H9 (cell line): ENCODE data around the gene TBC1D8B. TPM values are rescaled to one million over a fixed set of nuclear protein-coding genes. Genes with fewer than 3 reads are reported as not detected.

Experiments
- DNase-seq: peaks from one replicate; pipeline ENCODE4 v3.0.0-alpha.2; 2017
- H2AFZ ChIP-seq: one replicate; pipeline ENCODE4 v1.6.1; 2013; ENCODE audit warnings: mild to moderate bottlenecking, low read length, control low read depth, moderate library complexity
- H2AK5ac ChIP-seq: 2 replicates; pipeline ENCODE4 v1.6.1; 2013; ENCODE audit warnings: low read length, control low read depth, mixed read lengths; ENCODE audit not compliant: insufficient read length
- H2BK120ac ChIP-seq: one replicate; pipeline ENCODE4 v1.6.1; 2013; ENCODE audit warnings: low read depth, mild to moderate bottlenecking, low read length, control low read depth, inconsistent platforms; ENCODE audit not compliant: poor library complexity, severe bottlenecking
- H2BK12ac ChIP-seq: 2 replicates; pipeline ENCODE4 v1.6.1; 2013; ENCODE audit warnings: low read length, control low read depth, mixed read lengths, low read depth; ENCODE audit not compliant: insufficient read length
- H2BK15ac ChIP-seq: 2 replicates; pipeline ENCODE4 v1.6.1; 2013; ENCODE audit warnings: low read depth, low read length, control low read depth
- H2BK20ac ChIP-seq: one replicate; pipeline ENCODE4 v1.6.1; 2013; ENCODE audit warnings: low read depth, mild to moderate bottlenecking, low read length, control low read depth, inconsistent platforms; ENCODE audit not compliant: poor library complexity, severe bottlenecking
- H2BK5ac ChIP-seq: 2 replicates; pipeline ENCODE4 v1.6.1; 2013; ENCODE audit warnings: low read length, control low read depth, mixed read lengths; ENCODE audit not compliant: insufficient read length
- H3K14ac ChIP-seq: 2 replicates; pipeline ENCODE4 v1.6.1; 2013; ENCODE audit warnings: low read length, control low read depth; ENCODE audit not compliant: insufficient read depth
- H3K18ac ChIP-seq: 2 replicates; pipeline ENCODE4 v1.6.1; 2013; ENCODE audit warnings: low read depth, mild to moderate bottlenecking, mixed read lengths, low read length, control low read depth; ENCODE audit not compliant: insufficient read length
- H3K23ac ChIP-seq: 2 replicates; pipeline ENCODE4 v1.6.1; 2013; ENCODE audit warnings: low read length, control low read depth, mixed read lengths, low read depth; ENCODE audit not compliant: insufficient read length
- H3K23me2 ChIP-seq: 2 replicates; pipeline ENCODE4 v1.6.1; 2013; ENCODE audit warnings: low read depth, mild to moderate bottlenecking, mixed read lengths, low read length, control low read depth; ENCODE audit not compliant: insufficient read length, poor library complexity, severe bottlenecking
- H3K27ac ChIP-seq: 2 replicates; pipeline ENCODE4 v1.5.1; 2013; ENCODE audit warnings: low read length, control low read depth, mixed read lengths, low read depth; ENCODE audit not compliant: insufficient read length
- H3K27me3 ChIP-seq: 2 replicates; pipeline ENCODE4 v1.6.1; 2013; ENCODE audit warnings: low read length, control low read depth, inconsistent platforms; ENCODE audit not compliant: insufficient read depth
- H3K4ac ChIP-seq: 2 replicates; pipeline ENCODE4 v1.6.1; 2013; ENCODE audit warnings: low read depth, mild to moderate bottlenecking, control low read depth, inconsistent platforms, low read length, moderate library complexity
- H3K4me1 ChIP-seq: 2 replicates; pipeline ENCODE4 v1.6.1; 2013; ENCODE audit warnings: low read length, control low read depth, inconsistent platforms; ENCODE audit not compliant: insufficient read depth
- H3K4me2 ChIP-seq: 2 replicates; pipeline ENCODE4 v1.6.1; 2013; ENCODE audit warnings: low read length, control low read depth, mixed read lengths; ENCODE audit not compliant: insufficient read length, insufficient read depth
- H3K56ac ChIP-seq: 2 replicates; pipeline ENCODE4 v1.6.1; 2013; ENCODE audit warnings: low read depth, mild to moderate bottlenecking, mixed read lengths, low read length, control low read depth; ENCODE audit not compliant: insufficient read length
- H3K79me1 ChIP-seq: 2 replicates; pipeline ENCODE4 v1.6.1; 2013; ENCODE audit warnings: low read depth, mild to moderate bottlenecking, moderate library complexity, low read length, control low read depth, inconsistent platforms; ENCODE audit not compliant: insufficient read depth, poor library complexity, severe bottlenecking
- H3K79me2 ChIP-seq: 2 replicates; pipeline ENCODE4 v1.6.1; 2013; ENCODE audit warnings: low read length, control low read depth, inconsistent platforms; ENCODE audit not compliant: insufficient read depth
- H3K9ac ChIP-seq: 2 replicates; pipeline ENCODE4 v1.6.1; 2013; ENCODE audit warnings: low read length, control low read depth, mixed read lengths; ENCODE audit not compliant: insufficient read length; ENCODE audit errors: extremely low read depth
- H3K9me3 ChIP-seq: one replicate; pipeline ENCODE4 v1.6.1; 2013; ENCODE audit warnings: low read depth, low read length, inconsistent platforms; ENCODE audit not compliant: control insufficient read depth
- H3T11ph ChIP-seq: one replicate; pipeline ENCODE4 v1.6.1; 2013; ENCODE audit warnings: mild to moderate bottlenecking, low read length, control low read depth, inconsistent platforms
- H4K20me1 ChIP-seq: one replicate; pipeline ENCODE4 v1.6.1; 2013; ENCODE audit not compliant: control insufficient read depth, insufficient read length, insufficient read depth
- H4K5ac ChIP-seq: 2 replicates; pipeline ENCODE4 v1.6.1; 2013; ENCODE audit warnings: low read depth, mild to moderate bottlenecking, mixed read lengths, low read length, control low read depth; ENCODE audit not compliant: insufficient read length
- H4K8ac ChIP-seq: replicated peaks from 2 replicates; pipeline ENCODE4 v1.6.1; 2013; ENCODE audit warnings: low read length, control low read depth, mixed read lengths, low read depth; ENCODE audit not compliant: insufficient read length
- H4K91ac ChIP-seq: 2 replicates; pipeline ENCODE4 v1.6.1; 2013; ENCODE audit warnings: low read depth, mild to moderate bottlenecking, moderate library complexity, mixed read lengths, low read length, control low read depth; ENCODE audit not compliant: insufficient read length
- H3K27ac Mint-ChIP-seq, 3 experiments: 2 replicates in 2 of 3; 3 replicates in 1 of 3; pipeline ENCODE4 v1.8.0; 2020 to 2021; ENCODE audit warnings: mixed read lengths in 3 of 3, mild to moderate bottlenecking in 1 of 3, moderate library complexity in 1 of 3
- H3K27me3 Mint-ChIP-seq: 2 replicates; pipeline ENCODE4 v1.8.0; 2021; ENCODE audit warnings: low read depth, mild to moderate bottlenecking, moderate library complexity, mixed read lengths
- H3K36me3 Mint-ChIP-seq, 3 experiments: 2 replicates in 2 of 3; 3 replicates in 1 of 3; pipeline ENCODE4 v1.8.0; 2020 to 2021; ENCODE audit warnings: low read depth in 3 of 3, mixed read lengths in 3 of 3; ENCODE audit not compliant: insufficient read depth in 1 of 3
- H3K4me1 Mint-ChIP-seq, 2 experiments: 2 replicates each; pipeline ENCODE4 v1.8.0; 2020; ENCODE audit warnings: mixed read lengths in 2 of 2
- H3K4me3 Mint-ChIP-seq, 2 experiments: 2 replicates in 1 of 2; 3 replicates in 1 of 2; pipeline ENCODE4 v1.8.0; 2020 to 2021; ENCODE audit warnings: mild to moderate bottlenecking in 2 of 2, mixed read lengths in 2 of 2, moderate library complexity in 1 of 2
- H3K9me3 Mint-ChIP-seq, 2 experiments: 2 replicates in 1 of 2; 3 replicates in 1 of 2; pipeline ENCODE4 v1.8.0; 2020; ENCODE audit warnings: mild to moderate bottlenecking in 2 of 2, mixed read lengths in 2 of 2, moderate library complexity in 1 of 2
- CTCF ChIP-seq: fragments of 200-600 bp; sonication (generic); conservative IDR thresholded peaks from 3 replicates; pipeline ENCODE4 v1.8.0; 2021; ENCODE audit warnings: antibody characterized with exemption, mild to moderate bottlenecking
- WGBS: extraction: QIAGEN DNeasy Blood & Tissue Kit; methylation state at CpG from one replicate; pipeline ENCODE4 v1.1.7; 2013; ENCODE audit warnings: missing lambda C conversion rate, low lambda C conversion rate, mixed read lengths; ENCODE audit not compliant: insufficient read length; ENCODE audit errors: extremely low coverage; 5-methylcytosine and 5-hydroxymethylcytosine counted together
- total RNA-seq: library from RNA; stranded (reverse); gene quantifications from 2 replicates; pipeline ENCODE4 v1.2.1, GENCODE V29; 2021

Gene TBC1D8B
- total RNA-seq, 1 experiment from 2014 or later = 2.6 TPM

GRCh38 chrX:106894392-106894909 lies 92.0 kb downstream of the TBC1D8B start:
- Histone ChIP-seq H3K79me2 (no peaks in the 10 kb centered on the region), H2AFZ (no peak overlapping the region), H2BK20ac (no peak overlapping the region), H3K9ac (no peak overlapping the region), H4K5ac (no peak overlapping the region), H3K14ac (no peak overlapping the region), H2BK120ac (no peak overlapping the region), H3K4ac (no peak overlapping the region), H4K91ac (no peak overlapping the region), H2AK5ac (no peak overlapping the region), H3K27me3 (no peaks in the 10 kb centered on the region), H3K79me1 (no peaks in the 10 kb centered on the region), H3K56ac (no peak overlapping the region), H3T11ph (no peak overlapping the region), H2BK12ac (no peak overlapping the region), H2BK5ac (no peak overlapping the region), H3K4me1 (no peaks in the 10 kb centered on the region), H3K27ac (no peak overlapping the region), H3K23ac (no peak overlapping the region), H3K23me2 (no peaks in the 10 kb centered on the region), H3K9me3 (no peaks in the 10 kb centered on the region), H4K8ac (no peak overlapping the region), H3K18ac (no peak overlapping the region), H4K20me1 (no peaks in the 10 kb centered on the region), H2BK15ac (no peak overlapping the region), H3K4me2 (no peak overlapping the region)
- H3K27me3 Mint-ChIP-seq = peaks cover 2% of the 10 kb centered on the region
- peak; percentile 78 for TF ChIP-seq CTCF
- no CpG with 5 or more reads among the region's 6 CpGs for WGBS
- no peaks in the 10 kb centered on the region for H3K36me3 Mint-ChIP-seq
- H3K9me3 Mint-ChIP-seq = peaks cover 0 to 54% of the 10 kb centered on the region in 2 experiments; a peak in 2 of 5 replicates
- peaks cover 8 to 14% of the 10 kb centered on the region in 2 experiments for H3K4me1 Mint-ChIP-seq
- peak; percentile 71 for DNase-seq
- no peak overlapping the region for H3K4me3 Mint-ChIP-seq
- H3K27ac Mint-ChIP-seq = no peak overlapping the region
